Tibial nerve (tissue), 4 donors: ENCODE results near the gene SEL1L. TPM values are rescaled to one million over a fixed set of nuclear protein-coding genes. Genes with fewer than 3 reads are reported as not detected.
"Not testable (repeated sequence)": the region's sequence is repeated elsewhere in the genome, so short reads cannot be mapped to it uniquely, and the experiment has no call there.

Source experiments
- DNase-seq, 2 donors: peaks; one replicate each; pipeline ENCODE4 v3.0.0-alpha.2; 2019; ENCODE audit warnings: low spot score in 2 of 2
- H3K27ac ChIP-seq, 4 donors: fragments of 200-600 bp; sonication (generic) in 3 of 4; one replicate each; pipeline ENCODE4 v1.5.1; 2017 to 2019; ENCODE audit warnings: mild to moderate bottlenecking in 1 of 4
- H3K27me3 ChIP-seq, 2 donors: fragments of 200-600 bp; sonication (generic) in 1 of 2; one replicate each; pipeline versions ENCODE4 v1.5.1 to v1.6.0; 2017 to 2019
- H3K36me3 ChIP-seq, 3 donors: fragments of 200-600 bp; sonication (generic); one replicate each; pipeline ENCODE4 v1.5.1; 2018 to 2019
- H3K4me1 ChIP-seq, 4 donors: fragments of 200-600 bp; sonication (generic) in 3 of 4; one replicate each; pipeline ENCODE4 v1.5.1; 2017 to 2019
- H3K4me3 ChIP-seq, 4 donors: fragments of 200-600 bp; sonication (generic) in 3 of 4; one replicate each; pipeline ENCODE4 v1.5.1; 2017 to 2019; ENCODE audit warnings: mild to moderate bottlenecking in 1 of 4, moderate library complexity in 1 of 4
- H3K9me3 ChIP-seq, 4 donors: fragments of 200-600 bp; sonication (generic) in 3 of 4; one replicate each; pipeline ENCODE4 v1.5.1; 2017 to 2019
- CTCF ChIP-seq, 5 experiments: fragments of 200-600 bp in 3 of 5; fragments of 450-650 bp in 2 of 5; sonication (generic) in 3 of 5; IDR thresholded peaks; one replicate each; pipeline ENCODE4 v1.5.1; 2016 to 2019; ENCODE audit warnings: antibody characterized with exemption in 5 of 5, mild to moderate bottlenecking in 3 of 5, moderate library complexity in 2 of 5
- EP300 ChIP-seq, 2 donors: sonication (generic); formaldehyde crosslinking; IDR thresholded peaks; one replicate each; pipeline ENCODE4 v1.6.1; 2017; ENCODE audit warnings: antibody characterized with exemption in 2 of 2, mild to moderate bottlenecking in 1 of 2
- POLR2A ChIP-seq, 2 donors: fragments of 450-650 bp; IDR thresholded peaks; one replicate each; pipeline ENCODE4 v1.6.1; 2017; ENCODE audit warnings: antibody characterized with exemption in 2 of 2, mild to moderate bottlenecking in 2 of 2, moderate library complexity in 2 of 2
- WGBS, 2 donors: methylation state at CpG; one replicate each; pipeline ENCODE4 v1.1.5; 2018; 5-methylcytosine and 5-hydroxymethylcytosine counted together
- total RNA-seq, 4 donors: library from RNA; depleted of rRNA; stranded (reverse); fragments of >200 nt; gene quantifications; one replicate each; pipeline ENCODE4 v1.1.0, GENCODE V29; 2016

Gene SEL1L
- total RNA-seq, 4 donors from 2014 or later, result 35.2 to 42.2 (median 40.1) TPM

- 51 to 62% methylated on average over 3 of the region's 3 CpGs for WGBS, 2 donors
- H3K27me3 ChIP-seq, result no peaks in the 10 kb centered on the region
- H3K36me3 ChIP-seq, result peaks cover 0 to 43% (median 5%) of the 10 kb centered on the region in 3 donors
Measured at GRCh38 chr14:81519200-81520011, 14.2 kb downstream of the SEL1L start.

GRCh38 chr14:81517798-81518398, 15.8 kb downstream of the SEL1L start:
- TF ChIP-seq EP300 (IDR thresholded peaks at IDR 0.05), result no peak
- no peak for TF ChIP-seq POLR2A (IDR thresholded peaks at IDR 0.05)
- TF ChIP-seq CTCF (IDR thresholded peaks at IDR 0.05), result no peak
- Histone ChIP-seq H3K4me1 (peaks cover 0 to 41% (median 20%) of the 10 kb centered on the region in 4 donors), H3K27me3 (no peaks in the 10 kb centered on the region), H3K9me3 (no peaks in the 10 kb centered on the region), H3K36me3 (peaks cover 0 to 43% (median 5%) of the 10 kb centered on the region in 3 donors), H3K27ac (peak overlapping the region in 1 of 4 donors; percentile 79), H3K4me3 (no peak overlapping the region)
- no peak for DNase-seq
- whole genome bisulfite sequencing, 2 donors, result 71 to 73% methylated on average over 7 of the region's 7 CpGs

More at GRCh38 chr14:81519200-81520011, 14.2 kb downstream of the SEL1L start:
- Histone ChIP-seq H3K4me3 (no peak overlapping the region), H3K4me1 (peaks cover 0 to 41% (median 20%) of the 10 kb centered on the region in 4 donors), H3K9me3 (no peaks in the 10 kb centered on the region), H3K27ac (peak overlapping the region in 3 of 4 donors; percentile 60 to 79 (median 63))
- TF ChIP-seq CTCF (IDR thresholded peaks at IDR 0.05) (no peak), POLR2A (IDR thresholded peaks at IDR 0.05) (no peak), EP300 (IDR thresholded peaks at IDR 0.05) (peak in 1 of 2 donors; percentile 51)
- DNase-seq, result no peak

GRCh38 chr14:81516986-81517797, 16.5 kb downstream of the SEL1L start:
- TF ChIP-seq CTCF (IDR thresholded peaks at IDR 0.05) (no peak), EP300 (IDR thresholded peaks at IDR 0.05) (no peak), POLR2A (IDR thresholded peaks at IDR 0.05) (no peak)
- Histone ChIP-seq H3K27me3 (no peaks in the 10 kb centered on the region), H3K4me3 (no peak overlapping the region), H3K9me3 (no peaks in the 10 kb centered on the region), H3K4me1 (peaks cover 0 to 48% (median 20%) of the 10 kb centered on the region in 4 donors), H3K27ac (peak overlapping the region in 1 of 4 donors; percentile 79), H3K36me3 (peaks cover 0 to 43% (median 0%) of the 10 kb centered on the region in 3 donors)
- WGBS, 2 donors, result 39 to 48% methylated on average over 2 of the region's 2 CpGs
- no peak for DNase-seq

- WGBS, 2 donors, result 85 to 89% methylated on average over 8 of the region's 8 CpGs
- not testable (repeated sequence) for H3K9me3 ChIP-seq, H3K27ac ChIP-seq, DNase-seq, H3K27me3 ChIP-seq, H3K4me3 ChIP-seq
- Histone ChIP-seq H3K4me1 (peaks cover 0 to 61% (median 23%) of the 10 kb centered on the region in 4 donors), H3K36me3 (peaks cover 0 to 45% (median 0%) of the 10 kb centered on the region in 3 donors)
Measured at GRCh38 chr14:81515927-81516326, 17.7 kb downstream of the SEL1L start.

- peaks cover 0 to 53% (median 23%) of the 10 kb centered on the region in 4 donors for H3K4me1 ChIP-seq
- not testable (repeated sequence) for H3K27me3 ChIP-seq, DNase-seq, H3K9me3 ChIP-seq, H3K4me3 ChIP-seq, H3K27ac ChIP-seq
- WGBS, 2 donors, result 86 to 92% methylated on average over 6 of the region's 6 CpGs
- peaks cover 0 to 45% (median 0%) of the 10 kb centered on the region in 3 donors for H3K36me3 ChIP-seq
Measured at GRCh38 chr14:81512826-81513225, 20.8 kb downstream of the SEL1L start.
